ENCODE results near the gene CCL22.
"Not testable (repeated sequence)": the region's sequence is repeated elsewhere in the genome, so short reads cannot be mapped to it uniquely, and the experiment has no call there.

CCL22 gene

GRCh38 chr16:57347858-57348257 is 10.7 kb upstream of the CCL22 start:
- no peak for DNase-seq (ENCODE audit: low spot score)

GRCh38 chr16:57348327-57348726 is 10.3 kb upstream of the CCL22 start:
- no peak for DNase-seq (ENCODE audit: low spot score)

GRCh38 chr16:57349212-57350031 is 9.2 kb upstream of the CCL22 start:
- DNase-seq (ENCODE audit: low spot score), result no peak

- DNase-seq (ENCODE audit: low spot score), result no peak
Measured at GRCh38 chr16:57352636-57353047, 5.9 kb upstream of the CCL22 start.

- no peak for DNase-seq (ENCODE audit: low spot score)
Measured at GRCh38 chr16:57354311-57354710, 4.3 kb upstream of the CCL22 start.

GRCh38 chr16:57355898-57356414 is 2.6 kb upstream of the CCL22 start:
- no peak for DNase-seq (ENCODE audit: low spot score)

GRCh38 chr16:57356547-57356946 is 2.0 kb upstream of the CCL22 start:
- DNase-seq (ENCODE audit: low spot score), result no peak

- no peak for DNase-seq (ENCODE audit: low spot score)
Measured at GRCh38 chr16:57357330-57358085, 1.1 kb upstream of the CCL22 start.

GRCh38 chr16:57358086-57358420 is 530 bp upstream of the CCL22 start:
- DNase-seq (ENCODE audit: low spot score), result no peak

GRCh38 chr16:57360321-57360935 is 1.8 kb downstream of the CCL22 start:
- DNase-seq (ENCODE audit: low spot score), result no peak

GRCh38 chr16:57361404-57361803 is 2.8 kb downstream of the CCL22 start:
- no peak for DNase-seq (ENCODE audit: low spot score)

GRCh38 chr16:57364143-57364542 is 5.6 kb downstream of the CCL22 start:
- DNase-seq (ENCODE audit: low spot score), result no peak

GRCh38 chr16:57366544-57367040 is 8.0 kb downstream of the CCL22 start:
- no peak for DNase-seq (ENCODE audit: low spot score)

- DNase-seq (ENCODE audit: low spot score), result no peak
Measured at GRCh38 chr16:57367116-57367752, 8.7 kb downstream of the CCL22 start.

- DNase-seq (ENCODE audit: low spot score), result peak; percentile 56
Measured at GRCh38 chr16:57371494-57372371, 13.2 kb downstream of the CCL22 start.

GRCh38 chr16:57372372-57373116 is 14.0 kb downstream of the CCL22 start, which contains the start of gene CX3CL1:
Gene CX3CL1, plus strand, starts transcription at chr16:57372490. Its CDS starts 79 bp downstream, at chr16:57372569.
- peak; percentile 61 for DNase-seq (ENCODE audit: low spot score)

GRCh38 chr16:57373117-57373947 is 14.7 kb downstream of the CCL22 start:
- DNase-seq (ENCODE audit: low spot score), result no peak

GRCh38 chr16:57374067-57374534 is 15.5 kb downstream of the CCL22 start:
- no peak for DNase-seq (ENCODE audit: low spot score)

GRCh38 chr16:57374925-57375465 is 16.4 kb downstream of the CCL22 start:
- not testable (repeated sequence) for DNase-seq (ENCODE audit: low spot score)

Measured in HuH-7 (cell line).